ENCODE results near the gene SPEN.

The SPEN gene

DNA sequence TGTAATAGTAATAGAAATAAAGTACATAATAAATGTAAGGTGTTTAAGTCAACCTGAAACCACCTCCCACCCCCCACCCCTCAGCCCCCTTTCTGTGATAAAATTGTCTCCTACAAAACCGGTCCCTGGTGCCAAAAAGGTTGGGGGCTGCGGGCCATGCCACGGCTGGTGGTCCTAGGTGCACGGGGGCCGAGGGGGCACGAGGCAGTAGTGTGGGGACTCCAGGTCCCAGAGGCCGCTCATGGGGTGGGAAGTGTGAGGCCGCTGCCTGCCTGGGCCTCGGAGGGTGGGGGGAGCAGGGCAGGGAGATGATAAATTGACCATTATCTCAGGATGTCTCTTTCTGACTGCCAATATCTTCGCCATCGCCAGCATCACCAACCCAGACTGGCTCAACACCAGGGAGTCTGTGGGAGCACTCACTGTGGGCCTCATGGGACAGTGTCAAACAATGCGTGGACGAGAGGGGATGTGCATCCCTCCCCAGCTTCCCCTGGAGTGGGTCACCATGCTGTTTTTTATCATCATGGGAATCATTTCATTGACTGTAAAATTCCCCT lies 121.9 kb downstream of the SPEN start:
- Histone ChIP-seq H3F3A (ENCODE audit: insufficient read depth, low read length) (no peaks in the 10 kb centered on the region), H3K79me2 (ENCODE audit: insufficient read depth, low read length) (no peaks in the 10 kb centered on the region)
- TF ChIP-seq, protein P1, sequence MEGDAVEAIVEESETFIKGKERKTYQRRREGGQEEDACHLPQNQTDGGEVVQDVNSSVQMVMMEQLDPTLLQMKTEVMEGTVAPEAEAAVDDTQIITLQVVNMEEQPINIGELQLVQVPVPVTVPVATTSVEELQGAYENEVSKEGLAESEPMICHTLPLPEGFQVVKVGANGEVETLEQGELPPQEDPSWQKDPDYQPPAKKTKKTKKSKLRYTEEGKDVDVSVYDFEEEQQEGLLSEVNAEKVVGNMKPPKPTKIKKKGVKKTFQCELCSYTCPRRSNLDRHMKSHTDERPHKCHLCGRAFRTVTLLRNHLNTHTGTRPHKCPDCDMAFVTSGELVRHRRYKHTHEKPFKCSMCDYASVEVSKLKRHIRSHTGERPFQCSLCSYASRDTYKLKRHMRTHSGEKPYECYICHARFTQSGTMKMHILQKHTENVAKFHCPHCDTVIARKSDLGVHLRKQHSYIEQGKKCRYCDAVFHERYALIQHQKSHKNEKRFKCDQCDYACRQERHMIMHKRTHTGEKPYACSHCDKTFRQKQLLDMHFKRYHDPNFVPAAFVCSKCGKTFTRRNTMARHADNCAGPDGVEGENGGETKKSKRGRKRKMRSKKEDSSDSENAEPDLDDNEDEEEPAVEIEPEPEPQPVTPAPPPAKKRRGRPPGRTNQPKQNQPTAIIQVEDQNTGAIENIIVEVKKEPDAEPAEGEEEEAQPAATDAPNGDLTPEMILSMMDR (IDR thresholded peaks at IDR 0.05; ENCODE audit: low read length), result no peak
- no peak for TF ChIP-seq EZH2 (IDR thresholded peaks at IDR 0.05; ENCODE audit: borderline replicate concordance, low read length)

DNA sequence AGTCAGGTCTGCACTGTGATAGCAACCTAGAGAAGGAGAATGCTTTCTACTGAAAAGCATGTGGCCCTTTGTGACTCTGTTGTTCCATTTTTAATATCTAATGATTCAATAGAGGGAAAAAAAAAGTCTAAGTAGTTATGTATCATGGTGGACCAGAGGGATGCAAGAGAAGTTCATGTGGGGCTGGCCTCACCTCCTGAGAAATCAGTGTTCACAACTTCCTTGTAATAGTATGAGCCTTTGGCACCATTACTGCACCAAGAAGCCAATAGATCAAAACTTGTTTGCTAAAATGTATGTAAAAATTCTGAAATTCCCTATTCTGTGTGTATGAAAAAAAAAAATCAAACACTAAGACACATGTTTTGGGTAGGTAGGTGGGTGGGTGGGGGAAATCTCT lies 123.4 kb downstream of the SPEN start:
- H3K4me2 ChIP-seq (ENCODE audit: low read length), result no peak overlapping the region
- H3K4me3 ChIP-seq (ENCODE audit: low read depth, low read length, poor library complexity, severe bottlenecking), result no peak overlapping the region
- no peaks in the 10 kb centered on the region for H3K9me2 ChIP-seq (ENCODE audit: low read depth, low read length)
- no peak overlapping the region for H2AFZ ChIP-seq (ENCODE audit: low read length)
- TF ChIP-seq EZH2 (IDR thresholded peaks at IDR 0.05; ENCODE audit: borderline replicate concordance, low read length), result no peak
- TF ChIP-seq, protein P1 (IDR thresholded peaks at IDR 0.05; ENCODE audit: low read length), result no peak
- no peak overlapping the region for H3K27ac ChIP-seq (ENCODE audit: low read depth, low read length, poor library complexity, severe bottlenecking)
- peaks cover 50% of the 10 kb centered on the region for H3K36me3 ChIP-seq (ENCODE audit: insufficient read depth, low read length)
- no peaks in the 10 kb centered on the region for H3K27me3 ChIP-seq (ENCODE audit: insufficient read depth, low read length)
- no peaks in the 10 kb centered on the region for H3K79me2 ChIP-seq (ENCODE audit: insufficient read depth, low read length)
- no peak overlapping the region for H3K9ac ChIP-seq (ENCODE audit: low read length)
- peaks cover 23% of the 10 kb centered on the region for H3K4me1 ChIP-seq (ENCODE audit: insufficient read depth, low read length, severe bottlenecking)
- no peaks in the 10 kb centered on the region for H3F3A ChIP-seq (ENCODE audit: insufficient read depth, low read length)
- H3K9me3 ChIP-seq (ENCODE audit: low read length), result no peaks in the 10 kb centered on the region
- no peaks in the 10 kb centered on the region for H4K20me1 ChIP-seq (ENCODE audit: insufficient read depth, low read length)

More for the DNA sequence above, 121.9 kb downstream of the SPEN start:
- peaks cover 29% of the 10 kb centered on the region for H3K4me1 ChIP-seq (ENCODE audit: insufficient read depth, low read length, severe bottlenecking)
- no peak overlapping the region for H3K9ac ChIP-seq (ENCODE audit: low read length)
- no peak overlapping the region for H3K4me2 ChIP-seq (ENCODE audit: low read length)
- H2AFZ ChIP-seq (ENCODE audit: low read length), result no peak overlapping the region
- H3K9me2 ChIP-seq (ENCODE audit: low read depth, low read length), result no peaks in the 10 kb centered on the region
- H3K9me3 ChIP-seq (ENCODE audit: low read length), result no peaks in the 10 kb centered on the region
- no peaks in the 10 kb centered on the region for H4K20me1 ChIP-seq (ENCODE audit: insufficient read depth, low read length)
- H3K36me3 ChIP-seq (ENCODE audit: insufficient read depth, low read length), result peaks cover 52% of the 10 kb centered on the region
- no peak overlapping the region for H3K4me3 ChIP-seq (ENCODE audit: low read depth, low read length, poor library complexity, severe bottlenecking)
- H3K27ac ChIP-seq (ENCODE audit: low read depth, low read length, poor library complexity, severe bottlenecking), result no peak overlapping the region
- H3K27me3 ChIP-seq (ENCODE audit: insufficient read depth, low read length), result no peaks in the 10 kb centered on the region

DNA sequence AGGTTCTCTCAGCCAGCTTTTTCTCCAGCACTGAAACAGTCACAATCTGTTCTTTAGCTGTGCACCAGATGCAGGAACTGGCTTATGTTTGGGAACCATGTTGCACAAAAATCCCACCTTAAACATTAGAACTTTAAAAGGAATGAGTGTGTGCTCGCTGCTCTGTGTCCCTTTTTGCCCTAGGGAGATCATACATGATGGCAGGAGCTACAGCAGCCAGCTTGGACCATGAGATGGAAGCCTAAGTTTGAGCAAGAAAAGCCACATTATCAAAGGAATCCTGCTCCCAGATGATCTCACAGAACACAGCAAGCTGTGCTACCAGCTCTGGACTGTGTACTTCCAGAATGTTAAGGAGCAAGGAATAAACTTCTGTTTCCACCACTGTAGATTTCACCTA lies 124.9 kb downstream of the SPEN start:
- Histone ChIP-seq H3K79me2 (ENCODE audit: insufficient read depth, low read length) (no peaks in the 10 kb centered on the region), H3K36me3 (ENCODE audit: insufficient read depth, low read length) (peaks cover 44% of the 10 kb centered on the region)
- TF ChIP-seq, protein P1 (IDR thresholded peaks at IDR 0.05; ENCODE audit: low read length), result no peak
- no peak for TF ChIP-seq EZH2 (IDR thresholded peaks at IDR 0.05; ENCODE audit: borderline replicate concordance, low read length)

More for the DNA sequence above, 124.9 kb downstream of the SPEN start:
- H4K20me1 ChIP-seq (ENCODE audit: insufficient read depth, low read length), result no peaks in the 10 kb centered on the region
- H3F3A ChIP-seq (ENCODE audit: insufficient read depth, low read length), result no peaks in the 10 kb centered on the region
- H3K27me3 ChIP-seq (ENCODE audit: insufficient read depth, low read length), result no peaks in the 10 kb centered on the region
- no peaks in the 10 kb centered on the region for H3K9me3 ChIP-seq (ENCODE audit: low read length)
- no peak overlapping the region for H3K27ac ChIP-seq (ENCODE audit: low read depth, low read length, poor library complexity, severe bottlenecking)
- no peak overlapping the region for H3K9ac ChIP-seq (ENCODE audit: low read length)
- no peaks in the 10 kb centered on the region for H3K9me2 ChIP-seq (ENCODE audit: low read depth, low read length)
- H3K4me3 ChIP-seq (ENCODE audit: low read depth, low read length, poor library complexity, severe bottlenecking), result no peak overlapping the region
- H3K4me2 ChIP-seq (ENCODE audit: low read length), result no peak overlapping the region
- peaks cover 23% of the 10 kb centered on the region for H3K4me1 ChIP-seq (ENCODE audit: insufficient read depth, low read length, severe bottlenecking)
- no peak overlapping the region for H2AFZ ChIP-seq (ENCODE audit: low read length)
